G401 (cell line): ENCODE data around the gene RGS19. TPM values are rescaled to one million over a fixed set of nuclear protein-coding genes. Genes with fewer than 3 reads are reported as not detected.

ENCODE experiments used
- DNase-seq: peaks from one replicate; pipeline ENCODE4 v3.0.0-alpha.2; 2015; ENCODE audit warnings: low spot score
- in situ Hi-C: cut with HindIII; loops from 2 replicates; pipeline ENCODE4 v1.10.0; 2016; ENCODE audit warnings: low sequenced_read_pairs, mixed read lengths
- total RNA-seq: library from RNA; depleted of rRNA; stranded (reverse); fragments of >200 nt; shearing (Covaris generic); gene quantifications from 2 replicates; pipeline ENCODE4 v1.2.3, GENCODE V29; 2014

The RGS19 gene
- total RNA-seq, 1 experiment from 2014 or later: 32.9 TPM

DNA sequence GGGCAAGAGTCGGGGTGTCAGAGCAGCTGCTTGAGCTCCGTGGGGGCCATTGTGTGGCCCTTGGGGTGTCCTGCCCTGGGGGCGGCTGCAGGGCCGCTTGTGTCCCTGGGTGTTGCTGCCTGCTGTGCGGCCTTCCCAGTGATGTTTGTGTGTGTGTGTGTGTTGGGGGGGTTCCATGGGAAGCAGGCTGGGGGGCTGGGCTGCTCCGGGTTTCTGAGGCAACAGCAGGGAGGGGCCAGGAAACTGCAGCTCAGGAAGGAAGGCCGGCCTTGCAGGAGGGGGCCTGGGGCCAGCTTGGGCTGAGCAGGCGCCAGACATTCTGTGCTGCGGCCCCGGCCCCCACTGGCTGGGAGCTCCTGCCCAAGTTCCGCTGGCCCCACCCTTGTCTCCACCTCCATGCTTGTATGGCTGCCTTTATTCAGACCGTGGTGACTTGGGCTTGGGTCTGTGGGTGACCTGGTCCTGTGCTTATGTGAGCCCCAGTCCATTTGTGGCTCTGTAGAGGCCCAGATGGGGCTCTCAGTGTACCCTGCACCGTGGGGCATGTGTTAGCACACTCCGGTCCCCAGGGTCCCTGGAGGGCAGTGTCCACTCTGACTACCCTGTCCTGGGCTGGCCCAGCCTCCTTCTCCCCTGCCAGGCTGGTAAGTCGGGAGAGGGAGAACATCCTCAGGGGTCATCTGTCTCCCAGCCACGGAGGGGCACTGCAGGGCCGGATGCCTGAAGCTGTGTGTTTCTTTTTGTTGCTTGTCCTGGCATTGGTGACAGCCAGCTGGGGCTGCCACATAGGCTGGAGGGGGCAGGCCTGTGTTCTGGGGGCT is 25.3 kb downstream of the RGS19 start:
- in situ Hi-C loops: no loop called here
- DNase-seq: no peak

DNA sequence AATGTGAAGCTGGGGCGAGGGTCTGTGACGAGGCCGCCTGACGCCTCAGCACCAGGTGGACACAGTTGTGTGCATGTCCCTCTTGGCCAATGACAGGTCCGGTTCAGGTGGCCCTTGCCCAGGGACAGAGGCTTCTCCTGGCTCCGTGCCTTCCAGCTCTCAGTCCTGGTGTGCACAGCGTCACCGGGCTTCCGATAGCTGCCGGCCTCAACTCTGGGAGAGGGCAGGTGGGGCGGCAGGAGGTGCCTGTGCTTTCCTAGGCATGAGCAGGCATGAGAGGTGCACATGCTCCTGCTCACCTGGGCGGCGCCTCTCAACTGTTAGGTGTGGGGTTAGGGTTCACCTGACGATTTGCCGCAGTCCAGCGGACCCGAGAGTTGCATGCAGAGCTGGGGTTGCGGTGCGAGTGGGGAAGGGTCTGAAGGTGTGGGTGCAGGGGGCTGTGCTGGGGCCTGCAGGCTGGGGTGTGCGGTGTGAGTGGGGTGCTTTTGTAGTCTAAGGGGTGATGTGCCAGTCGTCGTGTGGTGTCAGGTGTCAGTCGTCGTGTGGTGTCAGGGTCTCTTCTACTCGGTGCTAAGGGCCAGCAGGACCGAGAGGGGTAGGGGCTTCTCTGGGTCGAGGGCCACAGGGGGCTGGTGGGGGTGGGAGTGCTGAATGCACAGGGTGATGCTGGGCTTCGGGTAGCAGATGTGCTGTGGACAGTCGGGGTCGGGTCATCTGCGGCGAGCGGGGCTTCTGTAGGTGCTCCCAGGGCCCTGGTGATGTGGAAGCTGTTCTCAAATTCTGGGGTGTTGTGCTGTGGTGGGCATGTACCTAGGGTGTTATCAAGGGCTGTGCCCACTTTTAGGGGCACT is 26.1 kb downstream of the RGS19 start:
- DNase-seq: no peak
- in situ Hi-C loops: no loop called here

DNA sequence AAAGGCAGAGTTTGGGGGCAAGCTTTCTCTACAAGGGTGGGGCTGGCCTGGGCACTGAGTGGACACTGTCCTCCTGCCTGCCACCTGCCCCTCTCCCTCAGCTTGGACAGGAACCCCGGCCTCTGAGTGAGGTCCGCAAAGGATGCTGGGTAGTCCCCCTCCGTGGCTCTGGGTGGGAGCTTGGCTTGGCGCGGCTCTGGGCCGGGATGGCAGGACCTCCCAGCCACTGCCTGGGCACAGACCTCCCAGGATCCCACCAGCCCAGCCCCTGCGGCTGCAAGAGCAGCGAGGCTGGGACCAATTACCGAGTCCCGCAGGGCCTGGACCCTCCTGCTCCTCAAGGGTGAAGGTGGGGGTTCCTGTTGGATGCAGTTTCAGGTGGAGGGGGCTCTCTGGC is 27.0 kb downstream of the RGS19 start:
- in situ Hi-C loops: no loop called here
- no peak for DNase-seq

DNA sequence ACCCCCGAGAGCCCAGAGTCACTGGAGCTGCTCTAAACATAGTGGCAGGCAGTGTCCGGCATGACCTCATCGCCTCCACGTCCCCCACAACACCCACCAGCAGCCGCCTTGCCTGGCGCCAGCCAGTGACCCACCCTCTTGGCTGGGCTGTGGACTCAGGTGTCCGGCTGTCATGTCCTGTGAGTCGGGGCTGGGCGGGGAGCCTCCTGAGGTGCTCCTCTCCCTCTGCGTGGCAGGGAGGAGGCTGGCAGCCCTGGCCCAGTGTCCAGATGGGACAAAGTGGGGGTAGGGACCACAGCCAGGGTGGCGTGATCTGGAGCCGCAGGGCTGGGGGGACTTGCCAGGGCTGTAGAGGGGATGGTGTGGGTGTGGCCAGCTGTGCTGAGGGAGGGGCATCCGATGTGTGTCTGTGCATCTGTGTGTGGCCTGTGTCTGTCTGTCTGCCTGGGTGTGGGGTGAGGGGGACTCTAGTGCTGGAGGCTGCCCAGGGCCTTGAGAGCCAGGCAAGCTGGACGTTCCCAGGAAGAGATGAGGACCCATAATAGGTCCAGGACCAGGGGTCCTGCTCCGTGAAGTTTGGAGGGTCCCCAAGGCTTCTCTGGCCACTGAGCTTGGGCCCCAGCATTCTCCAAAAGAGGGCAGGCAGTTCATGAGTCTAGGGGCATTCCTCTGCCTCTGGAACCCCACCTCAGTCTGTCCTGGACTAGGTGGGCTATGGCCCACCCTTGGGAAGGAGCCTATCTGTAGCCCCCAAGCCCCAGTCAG is 27.6 kb downstream of the RGS19 start:
- DNase-seq: peak; percentile 63
- in situ Hi-C loops: no loop called here

DNA sequence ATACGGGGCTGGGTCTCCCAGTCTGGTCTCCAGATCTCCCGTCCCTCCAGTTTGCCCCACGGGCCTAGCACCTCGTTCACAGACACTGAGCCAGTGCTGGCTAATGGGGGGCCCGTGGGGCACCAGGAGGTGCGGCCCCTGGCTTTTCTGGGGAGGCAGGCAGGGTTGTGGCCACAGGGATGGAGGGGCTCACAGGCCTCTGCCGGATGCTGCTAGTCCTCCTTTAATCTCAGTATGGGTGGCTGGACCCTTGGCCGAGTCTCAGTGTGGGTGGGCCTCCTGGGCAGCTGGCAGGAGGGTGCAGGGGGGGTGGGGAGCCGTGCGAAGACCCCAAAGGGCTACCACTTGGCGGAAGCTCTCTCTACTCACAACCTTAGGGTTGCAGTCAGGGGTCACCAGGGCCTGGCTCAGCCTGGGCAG is 28.3 kb downstream of the RGS19 start:
- in situ Hi-C loops: no loop called here
- DNase-seq: no peak

DNA sequence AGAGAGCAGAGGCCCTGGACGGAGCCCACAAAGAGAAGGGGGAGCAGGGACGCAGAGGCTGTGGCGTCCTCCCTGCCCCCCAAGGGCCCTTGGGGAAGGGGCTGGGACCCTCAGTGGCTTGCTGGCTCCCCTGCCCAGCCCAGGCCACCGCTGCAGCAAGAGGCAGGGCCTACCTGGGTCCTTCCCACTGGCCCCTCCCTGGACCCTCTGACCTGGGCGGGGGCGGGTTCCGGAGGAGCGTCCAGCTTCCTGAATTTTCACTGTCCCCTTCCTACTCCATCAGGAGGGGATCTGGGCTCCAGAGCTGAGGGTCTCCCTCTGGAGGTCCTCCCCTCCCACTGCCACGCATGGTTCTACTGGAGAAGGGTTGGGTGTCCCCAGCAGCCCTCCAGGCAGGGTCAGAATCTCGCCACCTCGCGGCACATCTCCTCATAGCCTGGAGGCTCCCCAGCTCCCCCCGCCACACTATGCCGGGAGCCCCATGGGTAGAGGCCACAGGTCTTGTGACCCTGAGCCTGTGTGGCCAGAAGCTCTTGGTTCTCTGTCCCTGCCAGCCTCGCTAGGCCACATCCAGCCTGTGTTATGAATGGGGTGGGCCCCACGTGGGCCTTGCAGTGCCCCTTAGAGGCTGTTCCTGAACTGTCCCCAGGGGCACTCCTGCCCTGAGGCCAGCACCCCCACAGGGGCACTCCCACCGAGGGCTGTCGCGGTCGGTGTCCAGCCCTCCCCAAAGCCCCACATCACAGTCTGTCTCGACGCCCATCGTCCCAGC is 28.9 kb downstream of the RGS19 start:
- in situ Hi-C loops: no loop called here
- no peak for DNase-seq

DNA sequence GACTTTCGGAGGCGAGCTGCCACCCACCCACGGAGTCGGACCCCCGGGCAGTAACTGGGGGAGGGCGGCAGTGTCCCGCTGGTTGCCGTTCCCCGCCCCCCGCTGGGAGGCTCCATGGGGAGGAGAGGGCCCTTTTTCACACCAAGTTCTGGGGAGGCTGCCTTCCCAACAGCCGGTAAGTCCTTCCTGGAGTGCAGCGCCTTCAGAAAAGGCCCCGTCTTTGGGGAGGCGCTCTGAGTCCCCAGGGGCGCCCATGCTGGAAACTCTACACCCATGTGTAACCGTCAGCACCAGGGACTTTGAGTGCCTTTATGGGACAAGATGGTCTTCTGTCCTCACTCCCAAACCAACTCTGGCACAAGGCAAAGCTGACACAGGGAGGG is 29.4 kb downstream of the RGS19 start:
- no peak for DNase-seq
- in situ Hi-C loops: no loop called here

DNA sequence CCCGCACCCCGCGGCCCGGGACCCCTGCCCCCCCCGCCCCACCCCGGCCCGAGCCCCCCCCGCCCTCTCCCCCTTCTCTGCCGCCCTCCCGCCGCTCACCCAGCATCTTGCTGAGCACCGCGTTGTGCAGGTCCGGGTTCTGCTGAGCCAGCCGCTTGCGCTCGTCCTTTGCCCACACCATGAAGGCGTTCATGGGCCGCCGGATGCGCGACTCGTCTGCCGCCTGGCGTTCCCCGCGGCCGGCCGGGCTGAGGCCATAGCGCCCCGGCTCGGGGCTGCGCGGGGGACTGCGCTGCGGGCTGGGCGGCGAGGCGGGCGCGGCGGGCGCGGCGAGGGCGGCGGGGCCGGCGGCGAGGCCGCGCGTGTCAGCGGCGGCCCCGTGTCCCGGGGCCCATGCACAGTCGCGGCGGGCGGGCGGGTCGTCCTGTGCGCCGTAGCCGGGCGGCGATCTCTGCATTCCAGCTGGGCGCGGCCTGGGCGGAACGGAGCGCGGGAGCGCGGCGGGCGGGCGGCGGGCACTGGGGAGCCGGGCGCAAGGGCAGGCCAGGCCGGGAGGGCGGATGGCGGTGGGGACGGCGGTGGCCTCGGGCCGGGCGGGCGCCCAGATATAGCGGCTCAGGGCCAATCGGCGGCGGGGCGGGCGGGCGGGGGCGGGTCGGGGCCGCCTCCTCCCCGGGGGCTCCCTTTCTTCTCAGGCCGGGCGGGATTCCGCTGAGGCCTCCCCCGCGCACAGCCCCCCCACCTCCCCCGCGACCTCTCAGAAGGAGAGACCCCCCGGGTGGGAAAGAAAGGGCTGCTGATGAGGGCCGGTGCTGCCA is 30.0 kb downstream of the RGS19 start, which contains the start of gene SOX18:
Gene SOX18 (minus strand): TSS at position 580 of the 818 bp plus-strand sequence. CDS start 123 bp downstream, at position 457.
- no peak for DNase-seq
- in situ Hi-C loops: no loop called here

DNA sequence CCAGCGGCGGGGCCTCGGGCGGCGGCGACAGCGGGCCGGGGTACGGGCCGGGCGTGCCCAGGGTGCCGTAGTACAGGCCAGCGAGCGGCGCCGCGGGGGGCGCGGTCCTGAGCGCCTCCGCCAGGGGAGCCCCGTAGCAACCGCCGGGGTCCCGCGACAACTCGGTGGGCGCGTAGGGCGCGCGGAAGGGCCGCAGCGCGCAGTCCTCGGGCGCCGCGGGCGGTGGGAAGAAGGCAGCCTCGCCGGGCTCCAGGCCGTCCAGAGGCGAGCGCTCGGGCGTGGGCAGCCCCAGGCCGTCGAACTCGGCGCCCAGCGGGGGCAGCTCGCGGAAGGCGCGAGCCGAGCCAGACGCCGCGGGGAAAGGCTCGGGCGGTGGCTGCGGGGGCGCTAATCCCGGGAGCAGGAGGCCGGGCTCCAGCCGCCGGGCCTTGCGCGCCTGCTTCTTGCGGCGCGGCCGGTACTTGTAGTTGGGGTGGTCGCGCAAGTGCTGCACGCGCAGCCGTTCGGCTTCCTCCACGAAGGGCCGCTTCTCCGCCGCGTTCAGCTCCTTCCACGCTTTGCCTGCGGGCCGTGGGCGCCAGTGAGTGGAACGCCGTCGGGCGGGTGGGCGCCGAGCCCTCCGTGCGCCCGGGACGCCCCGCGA is 30.8 kb downstream of the RGS19 start:
- no peak for DNase-seq

DNA sequence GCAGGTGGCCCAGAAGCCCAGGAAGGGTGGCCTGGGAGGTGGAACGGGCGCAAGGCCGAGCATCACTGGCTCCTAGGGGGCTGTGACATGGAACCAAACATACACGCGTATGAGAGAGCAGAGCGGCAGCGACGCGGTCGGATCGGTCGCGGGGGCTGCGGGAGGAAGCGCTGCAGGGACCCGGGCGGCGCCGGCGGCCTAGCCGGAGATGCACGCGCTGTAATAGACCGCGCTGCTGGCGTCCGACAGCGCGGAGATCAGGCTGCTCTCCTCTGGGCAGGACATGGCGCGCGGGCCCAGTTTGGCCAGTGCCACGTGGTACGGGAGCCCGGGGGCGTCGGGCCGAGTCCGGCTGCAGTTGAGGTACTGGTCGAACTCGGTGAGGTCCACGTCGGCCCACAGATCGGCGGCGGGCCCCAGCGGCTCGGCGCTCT is 31.3 kb downstream of the RGS19 start:
- in situ Hi-C loops: no loop called here
- DNase-seq: no peak

More for the DNA sequence above, 30.8 kb downstream of the RGS19 start:
- in situ Hi-C loops: no loop called here

DNA sequence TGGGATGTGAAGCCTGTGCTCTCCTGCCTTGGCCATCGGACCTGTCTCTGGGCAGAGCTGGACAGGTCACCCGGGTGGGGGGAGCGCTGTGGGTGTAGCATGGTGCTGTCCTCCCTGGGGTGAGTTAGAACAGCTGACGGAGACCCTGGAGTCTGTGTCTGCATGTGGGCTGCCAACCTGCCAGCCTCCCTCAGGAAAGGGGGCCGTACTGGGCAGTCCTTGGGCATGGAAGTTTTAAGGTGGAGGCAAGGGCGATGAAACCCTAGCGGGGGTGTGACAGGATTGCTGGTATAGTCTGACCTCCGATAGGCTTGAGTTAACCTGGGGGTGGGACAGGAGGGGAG is 32.3 kb downstream of the RGS19 start:
- in situ Hi-C loops: no loop called here
- no peak for DNase-seq

DNA sequence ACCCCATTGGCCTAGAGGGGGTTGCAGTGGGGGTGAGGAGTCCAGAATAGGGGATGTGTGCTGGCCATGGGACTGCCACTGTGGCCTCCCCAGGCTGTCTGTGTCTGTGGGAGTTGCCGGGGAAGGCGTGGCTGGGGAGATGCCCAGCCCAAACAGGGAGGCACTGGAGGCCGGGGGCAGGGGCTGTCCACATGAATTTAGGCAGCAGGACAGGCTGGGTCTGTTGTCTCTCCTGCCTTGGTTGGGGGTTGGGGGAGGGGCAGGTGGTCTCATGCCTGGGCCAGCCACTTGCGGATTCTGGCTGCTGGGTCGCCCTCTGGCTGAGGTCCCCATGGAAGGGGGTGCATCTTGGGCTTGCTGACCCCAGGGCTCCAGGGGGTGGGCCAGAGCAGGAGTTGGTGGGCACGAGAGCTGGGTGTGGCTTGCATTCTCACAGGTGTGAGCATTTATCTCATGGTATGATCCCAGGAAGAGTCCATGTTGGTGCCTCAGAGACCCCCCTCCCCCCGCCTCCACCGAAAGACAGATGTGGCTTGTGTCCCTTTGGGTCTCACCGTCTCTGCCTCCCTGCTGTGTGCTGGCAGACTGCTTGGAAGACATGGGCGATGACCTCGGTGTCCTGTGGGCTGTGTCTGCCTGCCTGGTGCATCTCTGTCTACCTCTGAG is 33.8 kb downstream of the RGS19 start:
- no peak for DNase-seq
- in situ Hi-C loops: no loop called here

DNA sequence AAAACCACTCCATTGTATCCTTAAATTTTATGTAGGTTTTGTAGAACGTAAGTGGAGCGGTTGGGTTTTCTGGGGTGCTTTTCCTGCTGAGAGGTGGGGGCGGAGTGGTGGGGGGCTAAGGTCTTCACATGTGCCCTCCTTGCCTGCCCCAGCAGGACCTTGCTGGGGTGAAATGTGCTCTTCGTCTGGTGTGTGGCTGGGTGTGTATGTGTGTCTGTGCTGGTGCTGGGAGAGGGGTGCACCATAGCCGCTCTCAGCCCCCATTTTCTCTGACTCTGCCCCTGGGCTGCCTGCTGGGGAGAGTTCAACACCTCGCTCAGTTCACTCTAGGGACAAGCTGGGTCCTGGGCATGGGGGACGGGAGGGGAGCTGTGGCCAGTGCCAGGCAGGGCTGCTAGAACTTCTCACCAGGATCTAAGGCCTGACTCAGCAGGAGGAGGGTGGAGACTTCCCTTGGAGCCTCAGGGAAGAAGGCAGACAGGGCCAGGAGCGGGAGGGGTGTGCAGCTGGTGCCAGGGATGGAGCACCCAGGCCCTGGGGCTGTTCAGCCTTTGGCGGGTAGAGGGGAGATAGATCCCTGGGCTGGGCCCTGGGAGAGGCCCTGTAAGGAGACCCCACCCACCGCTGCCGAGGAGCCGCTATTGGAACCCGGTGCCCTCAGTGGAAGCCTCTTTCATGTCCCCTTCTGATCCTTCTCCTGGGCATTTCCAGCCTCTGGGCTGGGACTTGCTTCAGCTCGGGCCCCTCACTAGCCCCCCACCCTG is 34.7 kb downstream of the RGS19 start:
- DNase-seq: no peak
- in situ Hi-C loops: no loop called here

DNA sequence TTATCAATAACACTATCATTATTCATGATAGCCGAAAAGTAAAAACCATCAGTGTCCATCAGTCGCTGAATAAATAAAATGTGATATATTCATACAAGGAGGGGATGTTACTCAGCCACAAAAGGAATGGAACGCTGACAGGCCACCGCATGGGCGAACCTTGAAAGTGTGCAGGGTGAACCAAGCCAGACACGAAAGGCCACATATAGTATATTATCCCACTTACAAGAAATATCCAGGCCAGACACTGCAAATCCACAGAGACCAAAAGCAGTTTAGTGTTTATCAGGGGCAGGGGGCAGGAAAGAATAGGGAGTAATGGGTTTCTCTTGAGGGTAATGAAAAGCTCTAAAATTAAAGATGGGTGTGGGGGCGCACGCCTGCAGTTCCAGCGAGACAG is 35.5 kb downstream of the RGS19 start:
- in situ Hi-C loops: no loop called here
- DNase-seq: no peak

DNA sequence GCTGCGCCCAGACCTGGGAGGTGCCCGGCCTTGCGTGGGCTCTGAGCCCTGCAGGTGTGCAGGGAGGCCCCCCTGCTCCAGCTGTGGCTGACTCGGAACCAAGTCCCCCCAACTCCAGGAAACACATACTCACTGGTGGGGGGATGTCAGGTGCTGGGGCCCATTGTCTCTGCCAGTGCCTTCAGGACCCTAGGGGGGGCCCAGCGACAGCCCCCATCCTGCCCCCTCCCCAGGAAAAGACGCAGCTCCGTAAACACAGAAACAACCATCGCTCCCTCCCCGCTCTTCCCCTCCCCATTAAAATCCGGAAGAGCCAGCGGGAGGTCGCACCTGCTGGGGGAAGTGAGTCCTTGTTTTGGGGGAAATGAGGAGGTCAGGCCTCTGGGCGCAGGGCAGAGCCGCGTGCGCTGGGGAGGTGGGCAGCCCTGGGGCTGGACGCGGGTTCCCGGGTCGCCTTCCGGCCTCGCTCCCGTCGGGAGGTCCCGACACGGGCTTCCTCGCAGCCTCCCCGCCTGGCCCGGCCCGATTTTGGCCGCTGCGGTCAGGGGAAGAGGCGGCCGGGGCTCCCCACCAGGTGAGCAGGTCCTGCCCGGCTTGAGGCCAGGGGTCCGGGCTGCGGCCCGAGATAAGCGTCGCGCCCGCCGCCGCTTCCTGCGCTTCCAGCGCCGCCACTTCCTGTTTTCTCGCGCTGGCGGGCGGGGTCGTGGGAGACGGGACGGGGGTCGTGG is 37.1 kb downstream of the RGS19 start:
- in situ Hi-C loops: no loop called here
- no peak for DNase-seq

DNA sequence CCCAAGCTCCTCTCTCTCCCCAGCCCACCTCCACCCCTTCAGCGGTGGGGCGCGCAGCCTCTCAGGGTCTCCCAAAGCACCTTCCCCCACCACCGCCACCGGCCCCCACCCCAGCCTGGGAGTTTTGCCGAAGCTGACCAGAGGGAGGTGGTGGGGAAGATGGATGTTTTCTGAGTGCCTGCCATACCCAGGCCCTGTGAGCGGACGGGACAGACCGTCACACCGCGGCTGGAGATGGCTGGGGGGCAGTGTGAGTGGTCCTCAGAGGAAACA is 37.6 kb downstream of the RGS19 start:
- in situ Hi-C loops: no loop called here
- DNase-seq: no peak
